DMS79 treated with DMSO at 0.1 percent for 48 hours (cell line): ENCODE measurements around the gene ELF5.

Experiments
- DNase-seq: peaks from one replicate; lab custom pipeline; 2025; lab: John Stamatoyannopoulos, UW

ELF5 gene

DNA sequence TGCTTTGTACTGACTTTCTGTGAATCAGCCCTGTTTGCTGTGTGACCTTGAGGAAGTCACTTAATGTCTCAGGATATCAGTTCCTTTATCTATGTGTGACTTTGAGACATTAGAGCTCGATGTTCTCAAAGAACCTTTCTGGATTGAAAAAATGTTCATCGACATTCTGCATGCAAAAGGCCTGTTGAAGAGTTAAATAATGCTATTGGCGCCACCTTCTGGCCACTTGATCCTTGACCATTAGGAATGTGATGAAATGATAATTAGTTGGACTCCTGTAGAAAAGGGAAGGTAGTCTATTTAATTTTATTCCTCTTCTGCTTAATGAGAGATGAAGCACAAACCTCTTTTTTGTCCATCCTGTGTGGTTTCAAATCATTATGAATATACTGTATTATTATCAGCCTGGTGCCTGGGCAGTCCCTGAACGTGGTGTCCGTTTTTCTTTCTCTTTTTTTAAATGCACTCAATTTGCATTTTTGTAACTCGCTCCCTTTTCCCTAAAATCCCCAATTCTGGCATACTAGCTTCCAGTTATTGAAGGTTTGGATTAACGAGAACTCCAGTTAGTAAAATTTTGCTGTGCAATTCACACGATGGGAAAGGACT lies 20.7 kb downstream of the ELF5 start:
- DNase-seq, result peak; percentile 70

DNA sequence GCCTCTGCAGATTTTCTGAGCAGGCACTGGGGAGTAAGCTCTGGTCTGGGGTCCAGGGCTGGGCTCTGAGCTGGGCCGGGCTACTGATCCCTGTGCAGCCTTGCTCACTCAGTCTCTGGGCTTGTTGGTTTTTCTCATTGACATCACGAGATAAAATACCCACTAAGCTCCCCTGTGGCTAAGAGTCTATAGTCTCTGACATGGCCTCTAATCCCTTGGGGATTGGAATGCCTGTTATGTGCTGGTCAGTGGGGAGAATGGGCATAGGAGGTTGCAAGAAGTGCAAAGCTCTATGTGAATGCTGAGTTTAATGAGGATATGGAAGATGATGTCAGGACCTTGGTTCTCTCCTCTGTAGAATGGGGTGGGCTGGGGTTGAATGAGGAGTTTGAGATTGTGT lies 23.3 kb downstream of the ELF5 start:
- DNase-seq, result no peak

DNA sequence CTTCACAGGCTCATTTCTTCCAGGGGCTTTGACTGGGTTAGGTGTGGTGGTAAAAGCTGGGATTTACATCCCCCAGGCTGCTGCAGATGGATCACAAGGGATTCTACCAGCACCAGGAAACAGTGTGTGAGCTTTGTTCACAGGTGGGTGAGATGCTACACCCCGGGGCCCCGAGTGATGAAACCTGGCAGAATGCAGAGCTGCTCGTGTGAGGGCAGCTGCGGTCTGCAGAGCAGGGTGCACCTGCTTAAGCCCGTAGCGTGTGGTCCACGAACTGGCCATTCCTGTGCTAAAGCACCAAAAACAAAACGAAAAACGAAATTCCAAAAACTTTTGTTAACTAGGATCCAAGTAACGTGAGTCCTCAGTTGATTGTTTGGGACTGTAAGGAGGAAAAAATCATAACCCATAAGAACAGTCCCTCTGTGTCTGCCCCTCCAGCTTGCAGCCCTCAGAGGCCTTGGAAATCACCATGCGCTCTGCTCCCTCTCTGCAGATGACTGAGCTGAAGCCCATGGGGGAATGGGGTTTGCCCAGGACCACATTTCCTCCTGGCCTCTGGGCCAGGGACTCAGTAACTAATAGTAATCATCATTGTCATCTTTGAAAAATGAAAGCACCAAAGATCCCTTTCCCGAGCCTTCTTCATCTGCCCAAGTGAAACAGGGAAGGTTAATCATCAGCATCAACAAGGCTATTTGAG lies 24.6 kb downstream of the ELF5 start:
- DNase-seq, result no peak

DNA sequence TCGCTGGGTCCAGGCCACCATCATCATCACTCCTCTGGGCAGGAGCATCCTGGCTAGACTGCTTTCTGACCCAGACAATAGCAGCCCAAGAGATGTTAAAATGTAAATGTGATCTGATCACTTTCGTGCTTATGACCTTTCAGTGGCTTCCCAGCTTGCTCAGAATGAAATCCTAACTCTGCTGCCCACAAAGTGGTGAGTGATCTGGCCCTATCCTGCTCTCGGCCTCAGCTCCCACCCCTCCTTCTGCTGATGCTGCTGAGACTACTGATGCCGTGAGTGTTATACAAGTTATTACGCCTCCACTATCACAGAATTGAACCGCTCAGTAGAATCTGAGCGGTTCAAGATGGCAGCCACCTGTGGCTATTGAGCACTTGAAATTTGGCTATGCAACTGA lies 26.2 kb downstream of the ELF5 start:
- DNase-seq, result no peak

DNA sequence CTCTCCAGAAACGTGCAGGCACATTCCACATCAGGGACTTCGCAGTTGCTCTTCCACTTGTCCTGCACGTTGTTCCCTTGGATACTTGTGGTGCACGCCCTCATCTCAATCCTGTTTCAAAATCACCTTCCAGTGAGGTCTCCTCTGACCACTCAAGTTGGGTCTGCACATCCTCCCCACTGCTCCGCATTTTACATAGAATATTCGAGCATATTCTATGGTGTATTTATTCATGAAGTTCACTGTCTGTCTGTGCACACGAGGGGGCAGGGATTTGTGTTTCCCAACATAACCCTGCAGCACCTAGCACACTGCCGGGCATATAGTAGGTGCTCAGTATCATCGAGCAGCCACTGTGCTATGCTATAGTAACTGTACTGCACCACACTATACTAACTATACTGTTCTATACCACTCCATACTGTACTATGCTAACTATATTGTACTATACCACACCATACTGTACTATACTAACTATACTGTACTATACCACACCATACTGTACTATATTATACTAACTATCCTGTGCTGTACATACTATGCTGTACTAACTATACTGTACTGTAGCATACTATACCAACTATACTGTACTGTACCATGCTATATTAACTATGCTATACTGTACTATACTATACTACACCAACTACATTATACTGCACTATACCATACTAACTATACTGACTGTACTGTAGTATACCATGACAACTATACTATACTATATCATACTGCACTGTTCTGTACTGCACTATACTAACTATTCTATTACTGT lies 30.3 kb downstream of the ELF5 start:
- no peak for DNase-seq

DNA sequence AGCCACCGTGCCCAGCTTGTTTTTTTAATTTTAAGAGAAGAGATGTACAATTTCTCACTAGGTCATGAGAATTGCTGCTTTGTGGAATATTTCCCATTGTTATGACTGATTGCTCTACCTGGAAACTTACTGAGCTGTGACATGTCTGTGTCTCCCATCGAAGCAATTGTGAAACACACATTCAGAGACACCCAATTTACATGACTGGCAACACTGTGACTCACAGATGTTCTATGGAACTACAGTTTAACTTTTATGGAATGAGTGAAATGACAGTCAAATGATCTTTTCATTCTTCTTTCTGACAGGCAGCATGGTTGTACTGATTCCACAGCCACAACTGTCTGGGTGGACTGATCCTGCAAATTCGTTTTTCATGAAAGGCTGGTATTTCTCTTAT lies 32.3 kb downstream of the ELF5 start:
- DNase-seq, result no peak

DNA sequence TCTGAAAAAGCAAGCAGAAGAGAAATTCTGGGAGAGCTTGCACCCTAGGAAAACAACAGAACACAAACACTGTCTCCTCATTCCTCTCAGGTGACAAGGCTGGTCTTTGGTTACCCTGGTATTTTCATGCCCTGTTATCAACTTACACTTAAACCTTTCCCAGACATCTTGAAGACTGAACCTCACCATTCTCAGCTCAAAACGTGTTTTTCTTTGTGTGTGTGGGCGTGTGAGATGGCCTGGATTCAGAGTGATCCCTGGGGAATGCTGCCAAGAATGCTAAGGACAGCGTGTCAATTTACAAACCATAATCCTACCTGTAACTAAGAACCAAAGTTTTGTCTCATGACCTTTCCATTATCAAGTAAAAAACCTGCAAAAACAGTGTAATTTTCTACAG lies 33.3 kb downstream of the ELF5 start:
- DNase-seq, result peak; percentile 8

DNA sequence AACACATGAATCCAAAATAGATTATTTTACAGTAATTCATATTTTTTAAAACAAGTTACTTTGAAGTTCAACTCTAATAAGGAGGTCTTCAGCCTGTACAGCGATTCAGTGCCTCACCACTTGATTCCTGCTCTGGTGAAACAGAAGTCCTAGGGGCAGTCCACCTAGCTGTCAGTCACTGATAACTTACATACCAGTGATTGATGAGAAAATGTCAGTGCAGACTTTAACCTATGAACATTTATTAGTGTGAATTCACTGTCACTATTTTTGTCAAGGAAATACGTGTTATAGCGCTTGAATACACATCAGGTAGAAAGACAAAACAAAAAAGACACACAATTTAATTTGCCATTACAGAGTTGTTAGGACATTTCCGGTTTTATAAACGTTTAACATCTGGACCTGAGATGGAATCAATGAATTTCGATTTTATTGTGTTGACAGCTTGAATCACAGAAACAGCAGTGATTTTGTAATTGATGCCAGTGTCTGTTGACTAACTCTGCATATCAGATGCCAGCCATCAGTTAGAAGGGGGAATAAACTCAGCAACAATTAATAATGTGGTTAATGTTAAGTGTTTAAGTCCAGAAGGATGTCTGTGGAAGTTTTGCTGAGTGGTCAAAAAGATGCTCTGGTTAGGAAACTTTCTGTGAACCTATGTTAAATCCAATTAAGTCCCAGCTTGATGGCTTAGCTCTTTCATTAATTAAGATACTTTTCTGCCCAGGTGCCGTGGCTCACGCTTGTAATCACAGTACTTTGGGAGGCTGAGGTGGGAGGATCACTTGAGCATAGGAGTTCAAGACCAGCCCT lies 34.5 kb downstream of the ELF5 start:
- DNase-seq, result no peak

DNA sequence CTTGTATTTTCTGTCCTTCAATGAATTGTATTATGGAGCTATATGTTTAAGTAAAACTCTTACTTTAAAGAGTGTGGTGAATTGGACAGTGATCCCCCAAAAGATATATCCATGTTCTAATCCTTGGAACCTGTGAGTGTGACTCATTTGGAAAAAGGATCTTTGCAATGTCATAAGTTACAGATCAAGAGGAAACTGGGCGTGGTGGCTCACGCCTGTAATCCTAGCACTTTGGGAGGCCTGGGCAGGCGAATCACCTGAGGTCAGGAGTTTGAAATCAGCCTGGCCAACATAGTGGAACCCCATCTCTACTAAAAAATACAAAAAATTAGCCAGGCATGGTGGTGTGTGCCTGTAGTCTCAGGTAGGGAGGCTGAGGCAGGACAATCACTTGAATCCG lies 36.7 kb downstream of the ELF5 start:
- no peak for DNase-seq

DNA sequence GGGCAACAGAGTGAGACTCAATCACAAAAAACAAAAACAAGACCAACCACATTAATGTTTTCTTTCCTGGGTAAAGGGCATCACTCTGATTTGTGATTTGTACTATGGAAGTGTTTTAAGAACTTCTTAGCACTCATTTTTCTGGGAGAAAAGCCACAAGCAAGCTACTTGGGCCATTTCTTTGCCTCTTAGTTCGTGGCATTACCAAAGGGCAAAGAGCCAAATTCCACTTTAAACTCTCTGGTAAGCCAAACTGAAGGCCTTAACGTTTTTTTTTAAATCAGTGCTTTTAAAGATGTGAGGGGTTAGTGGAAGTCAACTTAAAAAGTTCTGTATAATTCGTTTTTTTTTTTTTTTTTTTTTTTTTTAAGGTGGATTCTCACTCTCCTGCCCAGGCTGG lies 37.9 kb downstream of the ELF5 start:
- DNase-seq, result peak; percentile 61

DNA sequence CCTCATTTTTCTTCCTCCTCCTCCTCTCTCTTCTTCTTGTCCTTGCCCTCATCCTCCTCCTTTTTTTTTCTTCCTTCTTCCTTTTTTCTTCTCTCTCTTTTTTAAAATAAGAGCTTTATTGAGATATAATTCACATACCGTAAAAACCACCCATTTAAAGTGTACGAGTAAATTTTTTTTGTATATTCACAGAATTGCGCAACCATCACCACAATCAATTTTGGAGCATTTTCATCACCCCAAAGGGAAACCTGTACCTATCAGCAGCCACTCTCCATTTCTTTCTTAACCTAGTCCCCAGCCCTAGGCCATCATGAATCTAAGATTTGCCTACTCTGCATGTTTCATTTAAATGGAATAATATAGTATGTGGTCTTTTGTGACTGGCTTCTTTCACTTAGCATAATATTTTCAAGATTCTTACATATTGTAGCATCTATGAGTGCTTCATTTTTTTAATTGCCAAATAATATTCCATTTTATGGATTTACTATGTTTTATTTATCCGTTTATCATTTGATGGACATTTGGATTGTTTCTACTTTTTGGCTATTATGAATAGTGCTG lies 39.9 kb downstream of the ELF5 start:
- DNase-seq, result no peak

DNA sequence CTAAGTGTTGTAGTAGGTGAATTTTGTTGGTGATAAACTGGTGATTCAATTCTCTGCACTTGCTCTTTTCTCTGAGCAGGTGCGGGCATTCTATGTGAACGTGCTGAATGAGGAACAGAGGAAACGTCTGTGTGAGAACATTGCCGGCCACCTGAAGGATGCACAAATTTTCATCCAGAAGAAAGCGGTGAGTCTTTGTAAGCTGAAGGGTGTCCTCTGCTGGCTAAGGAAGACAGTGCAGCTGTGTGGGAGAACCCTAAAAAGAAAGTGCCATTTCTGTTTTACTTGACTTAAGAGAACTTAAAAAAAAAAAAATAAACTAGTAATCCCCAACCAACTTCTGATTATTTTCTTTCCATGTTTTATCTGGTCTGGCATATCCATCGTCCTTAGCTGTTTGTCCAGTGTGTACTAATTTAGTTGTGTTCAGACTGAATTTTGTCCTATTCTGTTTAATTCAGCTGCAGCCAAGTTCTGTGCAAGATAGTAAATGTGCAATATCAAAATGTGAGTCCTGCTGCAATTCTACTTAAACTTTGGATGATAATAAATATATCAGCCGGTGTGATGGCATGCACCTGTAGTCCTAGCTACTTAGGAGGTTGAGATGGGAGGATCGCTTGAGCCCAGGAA lies 45.3 kb downstream of the ELF5 start:
- DNase-seq, result no peak

DNA sequence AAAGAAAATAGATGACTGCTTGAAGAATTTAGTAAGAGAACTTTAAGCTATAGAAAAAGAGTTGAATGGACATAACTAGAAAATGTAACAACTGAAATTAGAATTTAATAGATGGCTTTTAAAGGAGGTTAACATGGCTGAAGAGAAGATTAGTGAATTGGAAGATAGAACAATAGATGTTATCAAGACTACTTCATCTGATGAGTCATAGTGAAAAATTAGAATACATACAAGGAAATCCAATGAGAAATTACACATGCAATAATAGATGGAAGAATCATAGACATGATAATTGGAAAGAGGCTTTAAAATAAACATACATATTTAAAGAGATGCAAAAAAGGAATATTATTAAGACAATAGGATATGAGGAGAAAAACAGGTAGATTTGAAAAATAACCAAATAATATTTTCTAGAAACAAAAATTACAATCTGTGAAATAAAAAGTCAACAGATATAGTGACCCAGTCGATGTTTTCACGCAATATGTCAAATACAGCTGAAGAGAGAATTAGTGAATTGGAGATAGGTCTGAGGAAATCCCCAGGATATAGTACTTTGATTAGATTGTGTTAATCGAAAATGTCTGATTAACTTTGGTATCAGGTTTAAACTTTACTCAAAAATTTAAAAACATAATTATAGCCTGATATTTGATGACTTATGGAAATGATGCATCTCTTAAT lies 46.6 kb downstream of the ELF5 start:
- DNase-seq, result no peak

DNA sequence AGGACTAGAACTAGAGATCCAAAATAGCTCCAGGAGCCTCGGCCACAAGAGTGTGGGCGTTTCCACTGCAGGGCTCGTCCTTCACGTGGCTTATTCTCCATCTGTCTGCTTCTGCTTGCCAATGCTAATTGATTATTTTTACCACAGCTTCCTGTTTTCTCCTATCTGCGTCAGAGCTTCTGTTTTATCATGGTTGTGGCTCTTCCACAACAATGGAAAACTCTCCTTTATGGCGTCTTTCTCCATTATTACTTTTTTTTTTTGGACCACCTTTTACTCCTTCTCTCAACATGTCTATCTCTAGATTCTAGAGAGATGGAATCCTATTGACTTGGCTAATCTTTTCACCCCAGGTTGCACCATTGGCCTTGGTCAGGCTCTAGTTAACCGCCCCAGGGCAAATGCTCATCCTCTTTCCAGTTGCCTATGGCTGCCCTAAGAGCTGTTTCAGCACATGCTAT lies 49.0 kb downstream of the ELF5 start:
- DNase-seq, result no peak

DNA sequence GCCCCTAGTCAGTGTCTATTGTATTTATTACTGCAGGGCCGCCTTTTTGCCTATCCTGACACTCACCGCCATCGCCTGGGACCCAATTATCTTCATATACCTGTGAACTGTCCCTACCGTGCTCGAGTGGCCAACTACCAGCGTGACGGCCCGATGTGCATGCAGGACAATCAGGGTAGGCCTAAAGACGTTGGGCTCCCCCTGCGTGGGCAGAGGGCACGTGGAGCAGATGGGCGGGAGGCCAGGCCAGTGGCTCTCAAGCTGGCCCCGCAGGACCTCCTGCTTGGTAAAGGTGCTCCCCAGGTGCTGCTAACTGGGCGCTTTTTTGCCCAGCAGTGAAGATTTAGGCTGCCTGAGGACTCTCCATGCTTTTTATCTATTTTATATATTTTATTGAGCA lies 52.4 kb downstream of the ELF5 start:
- DNase-seq, result no peak

DNA sequence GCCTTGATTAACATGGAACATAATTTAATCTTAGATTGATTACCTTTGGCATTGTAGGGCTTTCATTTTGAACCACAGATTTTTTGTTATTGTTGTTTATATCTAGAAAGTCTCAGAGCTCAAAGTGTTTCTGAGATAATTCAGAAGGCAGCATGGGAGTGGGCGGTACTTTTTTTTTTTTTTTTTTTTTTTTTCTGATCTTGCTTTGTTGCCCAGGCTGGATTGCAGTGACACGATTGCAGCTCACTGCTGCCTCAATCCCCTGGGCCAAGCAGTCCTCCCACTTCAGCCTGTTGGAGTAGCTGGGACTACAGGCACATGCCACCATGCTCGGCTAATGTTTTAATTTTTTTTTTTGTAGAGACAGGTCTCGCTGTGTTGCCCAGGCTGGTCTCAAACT lies 53.3 kb downstream of the ELF5 start:
- no peak for DNase-seq

DNA sequence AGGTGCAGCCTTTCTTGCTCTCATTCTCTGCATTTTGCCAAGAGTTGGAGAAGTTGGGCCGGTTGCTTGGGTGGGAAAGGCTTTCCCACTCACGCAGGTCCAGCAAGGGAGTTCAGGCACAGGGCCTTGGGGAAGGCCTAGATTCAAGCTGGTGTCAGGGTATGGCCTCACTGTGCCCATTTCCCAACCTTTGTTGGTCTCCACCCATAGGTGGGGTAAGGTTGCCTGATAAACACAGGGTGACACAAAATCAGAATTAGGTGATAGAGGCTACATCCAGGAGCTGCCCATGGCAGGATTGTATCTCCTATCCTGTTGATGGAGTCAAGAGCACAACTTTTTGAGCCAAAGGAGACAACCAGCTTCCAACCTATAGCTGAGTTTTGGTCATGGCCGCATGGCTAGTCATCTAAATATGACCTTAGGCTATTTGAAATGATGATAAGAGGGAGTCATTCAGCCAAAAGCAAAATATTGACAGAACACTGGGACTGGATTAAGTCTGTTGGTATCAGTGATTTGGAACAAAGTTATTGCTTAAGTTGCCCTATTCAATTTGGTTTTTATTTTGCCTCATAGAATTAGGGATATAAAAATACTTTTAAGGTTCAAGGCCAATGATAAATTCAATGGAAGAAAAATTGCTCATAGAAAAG lies 54.0 kb downstream of the ELF5 start:
- no peak for DNase-seq

DNA sequence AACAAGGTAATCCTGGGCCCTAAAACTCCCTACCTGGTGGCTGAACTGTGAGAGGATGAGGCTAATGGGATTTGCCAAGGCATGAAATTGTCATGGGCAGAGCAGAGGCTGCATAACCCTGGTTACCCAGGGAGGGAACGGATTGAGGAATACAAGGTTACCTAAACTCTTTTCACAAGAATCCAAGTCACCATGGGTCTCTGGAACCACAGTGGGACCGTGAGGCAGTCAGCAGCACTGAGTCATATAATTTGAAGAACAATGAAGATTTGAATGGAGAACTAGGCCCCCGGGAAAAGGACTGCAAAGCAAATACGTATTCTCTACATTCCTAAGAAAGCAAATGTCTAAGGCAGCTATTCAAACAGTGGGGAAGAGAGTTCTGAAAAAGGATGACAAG lies 55.1 kb downstream of the ELF5 start:
- DNase-seq, result no peak

DNA sequence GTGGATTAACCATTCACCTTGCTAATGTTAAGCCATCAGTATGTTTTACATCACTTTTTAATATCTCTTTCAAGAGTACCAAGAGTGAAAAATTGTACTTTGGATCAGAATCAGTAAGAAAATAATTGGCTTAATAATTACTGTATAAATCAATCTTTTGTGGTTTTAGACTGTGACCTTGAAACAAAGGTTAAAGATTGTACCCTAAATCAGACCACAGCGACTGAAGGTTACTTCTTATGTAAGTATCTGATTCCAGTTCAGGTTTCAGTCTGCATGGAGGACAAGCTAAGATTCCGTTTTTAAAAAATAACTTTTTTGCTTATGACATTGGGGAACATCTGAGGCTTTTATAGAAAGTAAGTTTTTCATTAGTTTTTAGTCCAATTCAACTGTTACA lies 56.0 kb downstream of the ELF5 start:
- DNase-seq, result no peak

DNA sequence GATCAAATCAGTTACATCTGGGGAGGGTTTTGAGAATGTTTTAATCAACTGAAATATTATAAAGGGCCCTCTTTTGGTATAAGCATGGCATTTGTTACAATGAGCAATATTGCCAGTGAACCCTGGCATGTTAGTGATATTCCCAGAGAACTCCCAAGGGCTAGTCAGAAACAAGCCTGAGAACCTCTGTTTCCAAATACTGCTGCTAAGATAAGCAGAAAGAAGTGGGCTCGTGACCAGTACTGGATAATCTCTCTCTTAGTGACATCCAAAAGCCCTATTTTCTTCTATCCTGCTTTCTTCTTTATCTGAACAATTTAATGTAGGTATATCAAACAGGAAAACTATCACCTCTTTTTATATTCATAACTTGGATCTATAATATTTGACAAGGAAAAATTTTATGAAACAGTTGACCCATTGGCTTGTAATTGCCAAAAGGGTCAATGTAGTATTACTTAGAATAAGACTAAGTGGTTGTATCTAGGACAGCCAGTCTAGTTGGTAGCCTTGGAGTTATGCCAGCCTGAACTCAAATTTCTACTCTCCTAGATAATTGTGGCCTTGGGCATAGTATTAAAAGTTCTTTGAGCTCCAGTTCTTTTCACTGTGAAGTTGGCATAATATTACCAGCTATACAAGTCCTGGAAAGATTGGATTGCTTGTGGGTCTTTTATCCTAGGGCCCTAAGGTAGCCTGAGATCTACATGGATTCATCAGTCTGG lies 59.1 kb downstream of the ELF5 start:
- peak; percentile 20 for DNase-seq
